Colonic mucosa (tissue), 4 donors: ENCODE results near the gene EMILIN1. TPM values are rescaled to one million over a fixed set of nuclear protein-coding genes. Genes with fewer than 3 reads are reported as not detected.

ENCODE experiments used
- DNase-seq: peaks from one replicate; pipeline ENCODE4 v3.0.0-alpha.2; 2020
- H3K27ac ChIP-seq: fragments of 200-600 bp; one replicate; pipeline ENCODE4 v1.8.0; 2021
- H3K27me3 ChIP-seq: fragments of 200-600 bp; one replicate; pipeline ENCODE4 v1.8.0; 2021
- H3K36me3 ChIP-seq: fragments of 200-600 bp; one replicate; pipeline ENCODE4 v1.8.0; 2021
- H3K4me1 ChIP-seq: fragments of 200-600 bp; one replicate; pipeline ENCODE4 v1.8.0; 2021; ENCODE audit warnings: mild to moderate bottlenecking
- H3K4me3 ChIP-seq: fragments of 200-600 bp; one replicate; pipeline ENCODE4 v1.8.0; 2021
- H3K9ac ChIP-seq, 2 donors: one replicate each; pipeline ENCODE4 v1.7.0; 2013; ENCODE audit warnings: control low read depth in 2 of 2, low read depth in 2 of 2, low read length in 2 of 2
- H3K9me3 ChIP-seq: fragments of 200-600 bp; one replicate; pipeline ENCODE4 v1.8.0; 2021
- CTCF ChIP-seq: fragments of 200-600 bp; IDR thresholded peaks from one replicate; pipeline ENCODE4 v1.8.0; 2022; ENCODE audit warnings: antibody characterized with exemption, mild to moderate bottlenecking
- intact Hi-C: fragments of 100-400 bp; cut with DNase I; formaldehyde crosslinking; loops from one replicate; pipeline ENCODE4 v1.14.1; 2022
- total RNA-seq, 2 donors: library from RNA; stranded (reverse); fragmentation: NEBNext Ultra II Directional in 1 of 2; extraction: Animal tissue kit (Norgen Biotek cat#: 25700) in 1 of 2; gene quantifications; one replicate each; pipeline ENCODE4 v1.2.1, GENCODE V29; 2021
- donor health status: healthy.
- donor health status: DM: no; HTN: no; CAD: no.
- donor health status: DM: no; HTN: no; CAD: no.

The EMILIN1 gene
- total RNA-seq, 2 donors from 2014 or later: 20.2 to 43.0 TPM

- H3K36me3 ChIP-seq: no peaks in the 10 kb centered on the region
- intact Hi-C loops: no loop called here
- TF ChIP-seq CTCF: no peak
- no peak overlapping the region for H3K4me3 ChIP-seq
- H3K9me3 ChIP-seq: no peaks in the 10 kb centered on the region
- peak overlapping the region in 1 of 2 donors; percentile 9 for H3K9ac ChIP-seq
- H3K27me3 ChIP-seq: no peaks in the 10 kb centered on the region
- no peak for DNase-seq
- peaks cover 15% of the 10 kb centered on the region for H3K4me1 ChIP-seq
- no peak overlapping the region for H3K27ac ChIP-seq
Observed at GRCh38 chr2:27093430-27094352, 15.3 kb downstream of the EMILIN1 start.

- Histone ChIP-seq H3K27me3 (no peaks in the 10 kb centered on the region), H3K27ac (no peak overlapping the region), H3K4me3 (no peak overlapping the region), H3K4me1 (peaks cover 15% of the 10 kb centered on the region), H3K36me3 (no peaks in the 10 kb centered on the region), H3K9ac (peak overlapping the region in 1 of 2 donors; percentile 9), H3K9me3 (no peaks in the 10 kb centered on the region)
- no peak for DNase-seq
- TF ChIP-seq CTCF: no peak
- intact Hi-C loops: no loop called here
Observed at GRCh38 chr2:27094353-27094984, 16.1 kb downstream of the EMILIN1 start.

GRCh38 chr2:27095427-27095744 lies 17.0 kb downstream of the EMILIN1 start:
- Histone ChIP-seq H3K4me3 (no peak overlapping the region), H3K9ac (no peak overlapping the region), H3K36me3 (no peaks in the 10 kb centered on the region), H3K27ac (no peak overlapping the region), H3K27me3 (no peaks in the 10 kb centered on the region), H3K9me3 (no peaks in the 10 kb centered on the region), H3K4me1 (peaks cover 15% of the 10 kb centered on the region)
- DNase-seq: no peak
- TF ChIP-seq CTCF: no peak
- intact Hi-C loops: no loop called here

GRCh38 chr2:27095745-27096651 lies 17.6 kb downstream of the EMILIN1 start:
- H3K9ac ChIP-seq: no peak overlapping the region
- peaks cover 15% of the 10 kb centered on the region for H3K4me1 ChIP-seq

More at GRCh38 chr2:27095745-27096651, 17.6 kb downstream of the EMILIN1 start:
- TF ChIP-seq CTCF: no peak
- Histone ChIP-seq H3K27ac (no peak overlapping the region), H3K27me3 (no peaks in the 10 kb centered on the region), H3K36me3 (no peaks in the 10 kb centered on the region), H3K9me3 (no peaks in the 10 kb centered on the region), H3K4me3 (peak overlapping the region; percentile 13)
- peak; percentile 58 for DNase-seq
- intact Hi-C loops: no loop called here
